ENCODE data around the gene IKZF4.
"Not testable (repeated sequence)": the region's sequence is repeated elsewhere in the genome, so short reads cannot be mapped to it uniquely, and the experiment has no call there.

- TF ChIP-seq, protein P1, sequence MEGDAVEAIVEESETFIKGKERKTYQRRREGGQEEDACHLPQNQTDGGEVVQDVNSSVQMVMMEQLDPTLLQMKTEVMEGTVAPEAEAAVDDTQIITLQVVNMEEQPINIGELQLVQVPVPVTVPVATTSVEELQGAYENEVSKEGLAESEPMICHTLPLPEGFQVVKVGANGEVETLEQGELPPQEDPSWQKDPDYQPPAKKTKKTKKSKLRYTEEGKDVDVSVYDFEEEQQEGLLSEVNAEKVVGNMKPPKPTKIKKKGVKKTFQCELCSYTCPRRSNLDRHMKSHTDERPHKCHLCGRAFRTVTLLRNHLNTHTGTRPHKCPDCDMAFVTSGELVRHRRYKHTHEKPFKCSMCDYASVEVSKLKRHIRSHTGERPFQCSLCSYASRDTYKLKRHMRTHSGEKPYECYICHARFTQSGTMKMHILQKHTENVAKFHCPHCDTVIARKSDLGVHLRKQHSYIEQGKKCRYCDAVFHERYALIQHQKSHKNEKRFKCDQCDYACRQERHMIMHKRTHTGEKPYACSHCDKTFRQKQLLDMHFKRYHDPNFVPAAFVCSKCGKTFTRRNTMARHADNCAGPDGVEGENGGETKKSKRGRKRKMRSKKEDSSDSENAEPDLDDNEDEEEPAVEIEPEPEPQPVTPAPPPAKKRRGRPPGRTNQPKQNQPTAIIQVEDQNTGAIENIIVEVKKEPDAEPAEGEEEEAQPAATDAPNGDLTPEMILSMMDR (IDR thresholded peaks at IDR 0.05), result not testable (repeated sequence)
- not testable (repeated sequence) for TF ChIP-seq POLR2A (IDR thresholded peaks at IDR 0.05)
Measured at GRCh38 chr12:56042430-56042813, 21.6 kb downstream of the IKZF4 start.

All from lower leg skin (tissue), 3 donors.